NCI-H2196 (cell line): ENCODE data around the gene SCAMP4.

ENCODE experiments used
- DNase-seq: peaks from one replicate; lab custom pipeline; 2025; ENCODE audit not compliant: unreplicated experiment; lab: John Stamatoyannopoulos, UW

Gene SCAMP4

GRCh38 chr19:1955171-1956121 lies 50.2 kb downstream of the SCAMP4 start:
- DNase-seq = no peak

GRCh38 chr19:1956122-1956494 lies 50.9 kb downstream of the SCAMP4 start:
- no peak for DNase-seq

- DNase-seq = no peak
Measured at GRCh38 chr19:1956868-1957492, 51.8 kb downstream of the SCAMP4 start.

- no peak for DNase-seq
Measured at GRCh38 chr19:1957562-1958248, 52.5 kb downstream of the SCAMP4 start.

- DNase-seq = no peak
Measured at GRCh38 chr19:1959928-1960589, 54.9 kb downstream of the SCAMP4 start.

GRCh38 chr19:1961000-1961883 lies 56.0 kb downstream of the SCAMP4 start:
- DNase-seq = no peak

- DNase-seq = no peak
Measured at GRCh38 chr19:1962674-1963073, 57.5 kb downstream of the SCAMP4 start.

GRCh38 chr19:1967087-1967608 lies 61.9 kb downstream of the SCAMP4 start:
- DNase-seq = no peak

- no peak for DNase-seq
Measured at GRCh38 chr19:1968279-1969175, 63.3 kb downstream of the SCAMP4 start.

- DNase-seq = no peak
Measured at GRCh38 chr19:1969176-1970002, 64.2 kb downstream of the SCAMP4 start.

GRCh38 chr19:1970003-1970805 lies 65.0 kb downstream of the SCAMP4 start:
- DNase-seq = no peak

- DNase-seq = no peak
Measured at GRCh38 chr19:1970806-1971502, 65.8 kb downstream of the SCAMP4 start.

GRCh38 chr19:1974381-1975161 lies 69.4 kb downstream of the SCAMP4 start:
- DNase-seq = no peak

- no peak for DNase-seq
Measured at GRCh38 chr19:1975162-1975480, 69.9 kb downstream of the SCAMP4 start.
